NCI-H774 (cell line): ENCODE data around the gene LBHD2.

Source experiments
- DNase-seq: peaks from one replicate; lab custom pipeline; 2025; lab: John Stamatoyannopoulos, UW

Gene LBHD2

GRCh38 chr14:103068351-103069073 is 15.5 kb upstream of the LBHD2 start:
- DNase-seq, result no peak

DNA sequence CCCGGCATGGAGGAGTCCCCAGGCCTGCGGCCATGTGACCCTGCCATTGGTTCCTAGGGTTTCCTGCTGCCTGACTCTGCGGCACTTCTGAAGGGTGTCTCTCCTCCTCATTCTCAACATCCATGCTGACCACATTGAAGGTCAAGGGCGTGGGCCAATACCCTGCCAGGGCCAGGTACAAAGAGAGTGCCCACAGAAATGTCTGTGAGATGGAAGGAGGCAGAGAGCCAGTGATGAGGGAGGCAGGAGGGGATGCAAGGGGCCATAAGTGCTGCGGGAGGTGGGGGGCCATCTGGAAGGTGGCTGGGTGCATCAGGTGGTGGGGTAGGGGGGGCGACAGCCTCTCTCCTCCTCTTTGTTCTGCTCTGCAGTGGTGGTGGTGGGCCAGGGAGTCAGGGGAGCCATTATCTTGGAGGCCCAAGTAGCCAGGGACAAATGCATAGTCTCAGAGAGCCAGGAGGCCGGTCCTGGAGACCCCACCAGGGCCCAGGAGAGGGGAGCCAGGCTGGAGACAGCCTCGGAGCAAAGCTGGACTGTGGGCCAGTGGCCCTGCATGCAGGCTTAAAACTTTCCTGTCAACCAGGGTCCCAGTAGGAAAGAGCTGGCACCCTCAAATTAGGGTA is 13.6 kb upstream of the LBHD2 start:
- DNase-seq, result no peak

DNA sequence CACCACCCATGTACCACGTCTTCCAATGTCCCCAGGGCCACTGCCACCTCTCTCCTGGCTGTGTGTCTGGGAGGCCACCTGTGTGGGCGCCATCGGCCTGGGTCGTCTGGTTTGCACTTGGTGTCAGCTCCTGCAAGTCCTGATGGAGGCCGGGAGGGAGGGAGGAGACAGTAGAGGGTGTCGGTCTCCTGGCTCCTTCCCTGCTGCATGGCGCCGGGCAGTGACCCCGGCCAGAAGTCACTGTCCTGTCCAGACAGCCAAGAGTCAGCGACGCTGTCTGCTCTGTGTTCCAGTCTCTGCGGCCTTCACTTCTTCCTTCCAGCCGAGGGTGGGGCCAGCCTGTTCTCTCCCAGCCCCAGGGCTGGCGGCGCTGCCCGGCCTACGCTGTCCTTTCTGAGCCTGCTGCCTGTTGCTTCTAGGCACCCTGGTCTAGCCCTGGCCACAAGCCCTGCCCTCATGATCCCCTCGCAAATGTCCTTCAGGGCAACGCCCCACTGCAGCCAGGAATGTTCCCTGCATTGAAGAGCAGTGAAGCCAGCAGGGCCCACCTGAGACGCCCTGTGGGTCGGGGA is 13.0 kb upstream of the LBHD2 start:
- no peak for DNase-seq

GRCh38 chr14:103071544-103072251 is 12.3 kb upstream of the LBHD2 start:
- no peak for DNase-seq

GRCh38 chr14:103072595-103073366 is 11.2 kb upstream of the LBHD2 start:
- no peak for DNase-seq

DNA sequence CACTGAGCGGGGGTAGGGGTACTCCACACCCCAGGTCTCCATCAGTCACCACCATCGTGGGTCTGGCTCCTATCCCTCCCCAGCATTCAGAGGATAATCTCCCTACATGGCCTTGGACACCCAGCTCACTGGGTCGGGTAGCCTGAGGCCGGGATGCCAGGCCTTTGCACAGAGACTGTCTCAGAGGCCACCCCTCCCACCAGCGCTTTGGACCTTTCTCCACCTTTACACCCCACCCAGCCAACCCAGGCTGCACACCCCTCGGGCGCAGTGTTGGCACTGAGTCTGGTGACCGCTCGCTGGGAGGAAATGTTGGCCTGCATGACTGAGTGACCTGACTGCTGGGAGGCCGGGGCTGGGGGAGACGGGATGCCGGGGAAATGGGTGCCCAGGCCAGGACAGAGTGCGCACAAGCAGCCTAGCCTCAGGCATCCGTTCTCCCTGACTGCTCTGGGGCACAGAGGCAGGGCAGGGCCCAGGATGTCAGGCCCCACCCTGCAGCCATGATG is 10.6 kb upstream of the LBHD2 start:
- DNase-seq, result no peak

GRCh38 chr14:103073876-103074728 is 9.9 kb upstream of the LBHD2 start:
- DNase-seq, result no peak

- DNase-seq, result no peak
Measured at GRCh38 chr14:103074729-103075367, 9.2 kb upstream of the LBHD2 start.

DNA sequence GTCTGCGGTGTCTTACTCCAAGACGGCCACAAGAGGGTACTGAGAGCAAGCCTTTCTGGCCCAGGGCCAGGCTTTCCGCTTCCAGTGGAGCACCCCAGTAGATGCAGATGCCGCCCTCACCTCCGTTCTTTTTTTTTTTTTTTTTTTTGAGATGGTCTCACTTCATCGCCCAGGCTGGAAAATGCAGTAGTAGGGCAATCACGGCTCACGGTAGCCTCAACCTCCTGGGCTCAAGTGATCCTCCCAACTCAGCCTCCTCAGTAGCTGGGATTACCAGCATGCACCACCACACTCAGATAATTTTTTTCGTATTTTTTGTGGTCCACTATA is 5.6 kb upstream of the LBHD2 start:
- DNase-seq, result peak; percentile 42

GRCh38 chr14:103078860-103079587 is 5.0 kb upstream of the LBHD2 start:
- no peak for DNase-seq

DNA sequence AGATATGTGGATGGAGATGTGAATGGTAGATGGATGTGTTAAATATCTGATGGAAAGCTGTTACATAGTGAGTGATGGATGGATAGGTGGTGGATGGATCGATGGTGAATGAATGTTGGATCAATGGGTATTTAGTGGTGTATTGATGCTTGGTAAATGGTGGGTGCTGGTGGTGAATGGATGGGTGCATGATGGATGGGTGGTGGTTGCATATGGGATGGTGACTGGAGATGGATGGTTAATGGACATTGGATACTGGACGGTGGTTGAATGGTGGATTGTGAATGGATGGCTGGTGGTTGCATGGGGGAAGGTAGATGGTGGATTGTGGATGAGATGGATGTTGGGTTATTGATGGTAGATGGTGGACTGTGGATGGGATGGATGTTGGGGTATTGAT is 2.1 kb upstream of the LBHD2 start:
- DNase-seq, result no peak

DNA sequence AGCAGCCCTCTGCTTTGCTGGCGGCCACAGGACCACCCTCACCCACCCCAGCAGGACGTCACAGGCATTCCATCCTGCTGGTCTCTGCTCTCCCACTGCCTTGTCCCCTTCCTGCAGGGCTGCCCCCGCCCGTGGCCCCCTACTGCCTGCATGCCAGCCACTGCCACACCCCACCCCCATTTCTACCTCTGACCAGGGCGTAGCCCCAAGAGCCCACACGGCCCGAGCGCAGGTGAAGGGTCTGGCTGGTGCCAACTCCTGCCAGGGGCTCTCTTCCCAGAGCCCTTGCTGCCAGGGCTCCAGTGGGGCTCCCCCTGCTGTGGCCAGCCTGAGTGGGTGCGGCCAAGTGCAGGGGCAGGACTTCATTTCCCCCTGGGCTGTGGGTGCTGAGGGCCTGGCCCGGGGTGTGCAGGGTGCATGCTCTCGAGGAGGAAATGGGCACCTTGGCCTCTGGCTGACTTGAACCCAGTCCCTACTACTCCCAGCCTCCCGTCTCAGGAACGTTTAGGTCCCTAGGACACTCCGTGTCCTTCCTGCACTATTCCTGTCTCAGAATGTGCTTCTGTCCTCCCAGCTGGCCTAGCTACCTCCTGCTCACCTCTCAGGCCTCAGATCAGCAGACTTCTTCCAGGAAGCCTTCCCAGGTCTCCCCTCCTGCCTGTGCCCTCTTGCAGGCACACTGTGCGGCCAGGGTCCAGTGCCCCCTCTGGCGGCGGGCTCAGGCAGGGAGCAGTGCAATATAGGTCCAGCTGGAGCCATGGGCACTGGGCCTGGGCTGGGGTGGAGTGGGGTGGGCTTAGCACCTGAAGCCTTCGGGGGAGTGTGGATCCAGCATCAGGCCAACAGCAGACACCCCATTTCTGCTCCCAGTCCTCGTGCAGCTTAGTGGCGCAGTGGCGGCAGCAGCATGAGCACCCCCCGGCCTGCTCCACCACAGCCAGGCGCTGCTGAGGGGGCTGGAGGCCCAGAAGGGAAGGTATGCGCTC is 1.4 kb downstream of the LBHD2 start:
- no peak for DNase-seq

DNA sequence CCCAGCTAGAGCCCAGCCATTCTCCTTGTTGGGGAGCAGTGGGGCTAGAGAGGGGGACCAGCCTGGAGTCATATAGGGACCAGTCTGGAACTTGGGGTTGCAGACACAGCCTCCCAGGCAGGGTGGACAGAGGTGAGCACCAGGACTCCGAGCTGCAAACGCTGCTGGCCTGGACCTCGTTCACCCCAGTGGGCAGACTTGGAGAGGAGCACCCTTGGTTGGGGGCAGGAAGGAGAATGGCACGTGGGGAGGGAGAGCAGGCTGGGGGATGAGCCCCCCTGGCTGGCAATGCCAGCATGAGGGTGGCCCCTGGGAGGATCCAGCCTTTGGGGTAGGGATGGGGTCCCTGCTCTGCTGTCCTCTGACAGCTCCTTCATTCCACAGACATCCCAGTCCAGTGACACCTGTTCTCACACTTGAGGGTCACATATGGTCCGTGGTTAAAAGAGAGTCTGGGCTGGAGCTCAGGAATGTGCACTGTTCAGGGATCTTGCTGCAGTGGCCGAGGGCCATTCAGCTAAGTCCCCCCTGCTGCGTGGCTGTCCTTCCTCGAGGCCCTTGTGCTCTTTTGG is 2.8 kb downstream of the LBHD2 start:
- DNase-seq, result no peak

- no peak for DNase-seq
Measured at GRCh38 chr14:103087343-103087835, 3.4 kb downstream of the LBHD2 start.

DNA sequence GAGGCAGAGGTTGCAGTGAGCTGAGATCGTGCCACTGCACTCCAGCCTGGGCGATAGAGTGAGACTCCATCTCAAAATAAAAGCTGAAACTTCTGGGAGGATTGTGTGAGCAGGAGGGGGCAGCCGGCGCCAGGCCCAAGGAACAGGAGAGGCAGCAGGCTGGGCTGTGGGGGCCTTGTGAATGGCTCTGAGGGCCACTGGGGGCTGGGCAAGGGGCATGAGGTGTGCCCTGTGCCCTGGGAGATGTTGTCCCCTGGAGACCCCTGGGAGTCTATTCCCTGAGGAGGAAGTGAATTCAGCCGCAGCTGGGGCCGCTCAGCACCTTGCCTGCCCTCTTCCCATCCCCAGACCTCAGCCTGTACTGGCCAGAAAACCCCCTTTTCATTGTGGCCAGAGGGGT is 4.9 kb downstream of the LBHD2 start:
- DNase-seq, result no peak

- no peak for DNase-seq
Measured at GRCh38 chr14:103089386-103090335, 5.7 kb downstream of the LBHD2 start.

GRCh38 chr14:103090481-103091020 is 6.5 kb downstream of the LBHD2 start:
- DNase-seq, result no peak
